HUES48 (cell line): Measurements from ENCODE around the gene LRRFIP1.
"Not testable (repeated sequence)": the region's sequence is repeated elsewhere in the genome, so short reads cannot be mapped to it uniquely, and the experiment has no call there.

Experiments
- H3K27ac ChIP-seq: one replicate; pipeline ENCODE4 v1.7.0; 2013; ENCODE audit warnings: low read depth, low read length, inconsistent platforms
- H3K27me3 ChIP-seq: 2 replicates; pipeline ENCODE4 v1.6.1; 2013; ENCODE audit warnings: mild to moderate bottlenecking, low read length; ENCODE audit not compliant: control insufficient read depth, insufficient read depth
- H3K36me3 ChIP-seq: 2 replicates; pipeline ENCODE4 v1.6.1; 2013; ENCODE audit warnings: low read length; ENCODE audit not compliant: control insufficient read depth, insufficient read depth
- H3K4me1 ChIP-seq: 2 replicates; pipeline ENCODE4 v1.6.1; 2013; ENCODE audit warnings: mild to moderate bottlenecking, low read length; ENCODE audit not compliant: control insufficient read depth, insufficient read depth
- H3K4me3 ChIP-seq: 2 replicates; pipeline ENCODE4 v1.5.1; 2013; ENCODE audit warnings: mild to moderate bottlenecking, low read depth, low read length
- H3K9ac ChIP-seq: 2 replicates; pipeline ENCODE4 v1.6.1; 2013; ENCODE audit warnings: mild to moderate bottlenecking, low read depth, low read length, moderate library complexity
- H3K9me3 ChIP-seq: 2 replicates; pipeline ENCODE4 v1.6.1; 2013; ENCODE audit warnings: low read length; ENCODE audit not compliant: control insufficient read depth, insufficient read depth

Gene LRRFIP1

DNA sequence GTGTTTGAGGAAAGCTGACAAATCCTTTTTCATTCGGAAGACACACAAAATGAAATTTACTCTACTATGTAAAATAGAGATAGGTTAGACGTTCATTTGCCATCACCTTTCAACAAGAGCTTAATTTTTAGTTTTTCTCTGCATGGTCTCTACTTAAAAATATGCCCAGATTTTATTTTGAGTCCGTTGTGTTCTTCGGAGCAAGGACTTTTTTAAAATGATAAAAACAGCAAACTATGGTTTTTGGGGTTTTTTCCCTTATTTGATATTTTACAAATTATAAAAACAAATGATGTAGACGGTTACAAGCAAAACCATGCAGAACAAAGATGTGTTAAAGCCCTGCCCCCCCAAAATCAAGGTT, 117.8 kb downstream of the LRRFIP1 start:
- peaks cover 17% of the 10 kb centered on the region for H3K4me1 ChIP-seq
- no peaks in the 10 kb centered on the region for H3K9me3 ChIP-seq
- H3K27me3 ChIP-seq: no peaks in the 10 kb centered on the region
- H3K36me3 ChIP-seq: peaks cover 20% of the 10 kb centered on the region
- no peak overlapping the region for H3K27ac ChIP-seq
- no peak overlapping the region for H3K4me3 ChIP-seq
- H3K9ac ChIP-seq: no peak overlapping the region

DNA sequence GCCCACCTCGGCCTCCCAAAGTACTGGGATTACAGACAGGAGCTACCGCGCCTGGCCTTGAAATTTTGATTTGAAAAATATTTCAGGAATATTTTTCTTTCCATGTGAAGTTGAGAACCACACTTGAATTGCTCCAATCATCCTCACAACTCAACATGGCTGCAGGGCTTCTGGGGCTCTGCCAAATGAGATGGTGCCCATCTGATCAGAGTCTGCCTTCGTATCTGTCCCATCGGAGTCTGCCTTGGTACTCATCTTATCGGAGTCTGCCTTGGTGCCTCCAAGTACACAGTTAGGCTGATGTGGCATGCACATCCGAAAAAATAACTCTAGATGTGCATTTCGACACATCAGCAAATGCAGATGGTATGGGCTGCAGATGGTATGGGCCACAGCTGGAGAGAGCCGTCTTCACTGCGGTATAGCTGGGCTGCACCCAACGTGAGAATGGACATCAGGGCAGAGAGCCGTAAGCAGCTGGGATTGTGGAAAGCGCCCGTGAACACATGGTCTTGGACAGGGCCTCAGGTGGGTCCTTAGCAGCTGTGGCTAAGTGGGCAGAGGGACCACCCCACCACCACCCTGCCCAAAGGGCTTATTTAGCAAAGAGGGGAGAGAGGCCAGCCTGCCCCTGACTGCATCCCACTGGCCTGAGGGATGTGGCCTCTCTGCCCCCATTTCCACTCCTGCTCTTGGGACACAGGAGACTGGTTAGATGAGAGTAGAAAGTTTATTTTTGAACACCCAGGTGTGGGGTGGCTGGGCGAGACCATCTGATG, 119.1 kb downstream of the LRRFIP1 start:
- peaks cover 30% of the 10 kb centered on the region for H3K36me3 ChIP-seq
- H3K27ac ChIP-seq: no peak overlapping the region
- H3K9ac ChIP-seq: no peak overlapping the region

DNA sequence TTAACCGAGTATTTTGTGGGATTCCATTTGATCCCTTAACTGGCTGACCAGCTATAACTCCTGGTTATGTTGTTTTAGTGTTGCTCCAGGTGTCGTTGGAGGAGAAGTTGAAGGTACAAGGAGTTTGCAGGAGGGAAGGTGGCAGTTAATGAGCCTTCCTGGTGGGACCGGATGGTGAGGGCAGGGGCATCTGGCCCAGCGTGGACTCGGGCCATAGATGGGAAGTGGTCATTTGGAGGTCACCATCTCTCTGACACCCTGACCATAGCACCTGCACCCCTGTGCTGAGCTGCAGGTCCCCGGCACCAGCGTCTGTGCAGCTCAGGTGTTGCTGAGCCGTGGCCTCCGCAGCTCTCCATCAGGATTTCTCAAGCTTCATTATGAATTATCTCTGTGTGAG, 119.8 kb downstream of the LRRFIP1 start:
- Histone ChIP-seq H3K4me3 (no peak overlapping the region), H3K9me3 (no peaks in the 10 kb centered on the region), H3K27ac (no peak overlapping the region), H3K36me3 (peaks cover 33% of the 10 kb centered on the region), H3K27me3 (no peaks in the 10 kb centered on the region), H3K9ac (no peak overlapping the region), H3K4me1 (peaks cover 17% of the 10 kb centered on the region)

More for the DNA sequence above, 119.1 kb downstream of the LRRFIP1 start:
- Histone ChIP-seq H3K9me3 (no peaks in the 10 kb centered on the region), H3K4me1 (peaks cover 17% of the 10 kb centered on the region), H3K4me3 (no peak overlapping the region), H3K27me3 (no peaks in the 10 kb centered on the region)

DNA sequence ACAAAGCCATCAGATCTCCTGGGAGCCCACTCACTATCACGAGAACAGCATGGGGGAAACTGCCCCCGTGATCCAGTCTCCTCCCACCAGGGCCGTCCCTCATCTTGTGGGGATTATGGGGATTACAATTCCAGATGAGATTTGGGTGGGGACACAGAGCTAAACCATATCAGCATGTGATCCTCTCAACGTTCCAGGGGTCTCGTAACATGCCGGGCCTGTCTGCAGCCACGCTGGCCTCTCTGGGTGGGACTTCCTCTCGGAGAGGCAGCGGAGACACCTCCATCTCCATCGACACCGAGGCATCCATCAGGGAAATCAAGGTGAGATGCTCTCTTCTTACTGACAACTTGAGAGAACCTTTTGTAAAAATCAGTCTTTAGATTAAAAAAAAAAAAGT, 121.6 kb downstream of the LRRFIP1 start:
- peaks cover 51% of the 10 kb centered on the region for H3K36me3 ChIP-seq
- H3K9me3 ChIP-seq: no peaks in the 10 kb centered on the region
- peaks cover 9% of the 10 kb centered on the region for H3K4me1 ChIP-seq
- no peak overlapping the region for H3K27ac ChIP-seq
- H3K4me3 ChIP-seq: no peak overlapping the region
- no peaks in the 10 kb centered on the region for H3K27me3 ChIP-seq
- H3K9ac ChIP-seq: no peak overlapping the region

DNA sequence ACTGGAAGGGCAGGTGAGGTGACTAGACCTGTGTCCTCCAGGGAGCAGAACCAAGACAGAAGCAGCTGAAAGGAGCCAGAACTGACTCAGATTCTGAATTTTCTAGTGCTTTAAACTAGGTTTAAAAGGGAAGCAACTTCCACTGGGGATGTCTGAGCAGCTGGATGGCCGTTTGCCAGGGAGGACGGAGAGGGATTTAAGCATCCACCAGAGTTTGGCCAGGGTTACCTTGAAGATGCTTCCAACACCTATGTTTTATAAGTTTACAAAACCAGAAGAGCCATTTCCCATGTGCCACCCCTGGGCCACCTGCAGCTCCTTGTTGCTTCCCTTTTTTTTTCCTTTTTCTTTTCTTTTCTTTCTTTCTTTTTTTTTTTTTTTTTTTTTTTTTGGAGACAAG, 122.6 kb downstream of the LRRFIP1 start:
- Histone ChIP-seq H3K27ac (no peak overlapping the region), H3K27me3 (no peaks in the 10 kb centered on the region), H3K9me3 (no peaks in the 10 kb centered on the region), H3K9ac (no peak overlapping the region), H3K36me3 (peaks cover 60% of the 10 kb centered on the region), H3K4me3 (no peak overlapping the region), H3K4me1 (no peaks in the 10 kb centered on the region)

DNA sequence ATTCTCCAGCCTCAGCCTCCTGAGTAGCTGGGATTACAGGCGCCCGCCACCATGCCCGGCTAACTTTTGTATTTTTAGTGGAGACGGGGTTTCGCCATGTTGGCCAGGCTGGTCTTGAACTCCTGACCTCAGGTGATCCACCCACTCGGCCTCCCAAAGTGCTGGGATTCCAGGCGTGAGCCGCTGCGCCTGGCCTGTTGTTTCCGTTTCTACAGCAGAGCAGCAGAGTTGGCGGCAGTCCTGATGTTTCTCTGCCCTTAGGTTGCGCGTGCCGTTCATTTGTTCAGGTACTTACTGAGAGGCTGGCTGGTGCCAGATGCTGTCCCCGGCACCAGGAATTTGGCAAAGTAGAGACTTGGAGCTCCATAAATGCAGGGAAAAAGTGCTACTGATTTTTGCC, 123.1 kb downstream of the LRRFIP1 start:
- not testable (repeated sequence) for H3K27ac ChIP-seq, H3K9me3 ChIP-seq, H3K4me1 ChIP-seq, H3K4me3 ChIP-seq, H3K27me3 ChIP-seq, H3K9ac ChIP-seq
- H3K36me3 ChIP-seq: peaks cover 64% of the 10 kb centered on the region

DNA sequence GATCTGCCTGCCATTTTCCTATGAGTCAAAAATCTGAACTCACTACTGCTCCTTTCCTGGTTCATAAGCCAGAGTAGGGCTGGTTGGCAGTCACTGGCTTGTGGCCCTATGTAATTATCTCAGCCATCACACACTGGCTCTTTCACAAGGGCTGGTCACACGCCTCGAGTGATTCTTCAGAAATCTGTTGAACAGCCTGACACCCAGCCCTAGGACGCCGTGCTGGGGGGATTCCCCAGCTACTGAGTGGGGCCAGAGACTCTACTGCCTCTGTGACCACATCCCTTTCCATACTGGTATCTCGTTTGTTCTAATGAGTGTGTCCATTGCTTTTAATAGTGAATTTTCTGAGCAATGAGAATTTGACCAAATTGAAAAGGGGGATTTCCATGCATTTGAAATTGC, 125.4 kb downstream of the LRRFIP1 start:
- H3K27ac ChIP-seq: no peak overlapping the region
- H3K4me3 ChIP-seq: no peak overlapping the region
- no peaks in the 10 kb centered on the region for H3K4me1 ChIP-seq
- no peaks in the 10 kb centered on the region for H3K9me3 ChIP-seq
- no peak overlapping the region for H3K9ac ChIP-seq
- no peaks in the 10 kb centered on the region for H3K27me3 ChIP-seq
- H3K36me3 ChIP-seq: peaks cover 78% of the 10 kb centered on the region

DNA sequence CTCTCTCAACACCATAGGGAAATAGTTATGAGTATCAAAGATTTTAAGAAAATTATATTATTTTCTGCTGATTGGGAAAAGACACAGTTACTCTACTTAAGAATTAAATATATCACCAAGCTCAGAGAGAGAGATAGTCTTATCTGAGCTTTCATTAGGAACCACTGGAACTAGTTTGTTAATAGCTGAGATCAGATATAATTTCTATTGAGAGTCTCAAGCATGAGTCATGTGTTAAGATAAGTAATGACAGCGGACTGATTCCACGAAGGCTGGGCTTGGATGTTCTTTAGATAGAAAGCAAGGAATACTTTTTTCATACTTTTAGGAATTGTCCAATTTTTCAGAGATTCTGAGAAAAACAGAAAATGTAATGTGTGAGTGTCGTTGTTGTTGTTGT, 126.8 kb downstream of the LRRFIP1 start:
- H3K9me3 ChIP-seq: no peaks in the 10 kb centered on the region
- no peak overlapping the region for H3K9ac ChIP-seq
- no peak overlapping the region for H3K27ac ChIP-seq
- no peak overlapping the region for H3K4me3 ChIP-seq
- H3K36me3 ChIP-seq: peaks cover 71% of the 10 kb centered on the region
- no peaks in the 10 kb centered on the region for H3K4me1 ChIP-seq
- H3K27me3 ChIP-seq: no peaks in the 10 kb centered on the region

DNA sequence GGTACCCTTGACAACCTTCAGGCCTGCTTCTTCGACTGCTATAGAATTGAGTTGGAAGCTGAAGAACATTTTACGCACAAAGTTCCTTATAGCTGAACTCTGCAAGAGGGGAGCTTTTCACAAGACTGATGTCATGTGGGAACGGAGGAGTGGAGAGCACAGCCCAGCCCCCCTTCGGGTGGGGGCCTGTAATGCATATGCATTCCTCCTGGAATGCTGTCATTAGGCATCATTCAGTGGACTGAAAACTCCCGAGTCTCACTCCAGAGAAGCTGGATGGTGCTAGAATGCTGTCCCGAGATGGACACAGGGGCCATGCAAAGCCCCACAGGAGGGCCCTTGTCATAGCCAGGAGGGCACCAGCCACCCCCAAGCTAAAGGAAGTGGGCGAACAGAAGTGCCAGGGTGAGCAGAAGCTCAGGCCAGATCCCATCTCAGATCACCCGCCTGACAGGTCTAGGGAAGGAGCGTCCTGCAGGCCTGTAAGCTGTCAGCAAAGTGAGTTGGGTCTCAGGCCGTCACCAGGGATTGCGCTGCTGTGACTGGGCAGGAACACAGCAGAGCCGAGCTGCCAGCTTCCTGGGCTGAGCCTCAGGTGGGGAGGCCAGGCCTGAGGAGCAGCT, 127.3 kb downstream of the LRRFIP1 start:
- Histone ChIP-seq H3K36me3 (peaks cover 66% of the 10 kb centered on the region), H3K9me3 (no peaks in the 10 kb centered on the region), H3K27ac (no peak overlapping the region), H3K27me3 (no peaks in the 10 kb centered on the region), H3K4me3 (no peak overlapping the region), H3K9ac (no peak overlapping the region), H3K4me1 (no peaks in the 10 kb centered on the region)

DNA sequence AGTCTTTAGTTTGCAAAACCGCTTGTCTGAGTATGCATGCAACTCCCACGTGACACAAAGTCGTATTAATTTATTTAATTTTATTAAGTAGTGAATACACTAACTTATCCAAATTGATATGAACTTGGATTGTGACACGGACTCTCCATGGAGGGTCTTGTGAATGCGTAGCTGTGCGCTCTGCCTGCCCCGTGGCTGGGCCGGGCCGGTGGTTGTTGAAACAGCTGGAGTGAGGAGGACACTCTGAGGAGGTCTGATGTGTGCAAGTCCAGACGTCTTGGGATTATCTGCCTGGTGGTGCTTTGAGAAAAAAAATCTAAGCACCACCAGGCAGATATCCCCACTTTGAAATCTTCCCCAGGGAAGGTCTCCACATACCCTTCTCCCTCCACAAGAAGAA, 130.2 kb downstream of the LRRFIP1 start:
- Histone ChIP-seq H3K36me3 (peaks cover 62% of the 10 kb centered on the region), H3K4me3 (no peak overlapping the region), H3K27me3 (no peaks in the 10 kb centered on the region), H3K4me1 (no peaks in the 10 kb centered on the region), H3K9me3 (no peaks in the 10 kb centered on the region), H3K9ac (no peak overlapping the region), H3K27ac (no peak overlapping the region)

DNA sequence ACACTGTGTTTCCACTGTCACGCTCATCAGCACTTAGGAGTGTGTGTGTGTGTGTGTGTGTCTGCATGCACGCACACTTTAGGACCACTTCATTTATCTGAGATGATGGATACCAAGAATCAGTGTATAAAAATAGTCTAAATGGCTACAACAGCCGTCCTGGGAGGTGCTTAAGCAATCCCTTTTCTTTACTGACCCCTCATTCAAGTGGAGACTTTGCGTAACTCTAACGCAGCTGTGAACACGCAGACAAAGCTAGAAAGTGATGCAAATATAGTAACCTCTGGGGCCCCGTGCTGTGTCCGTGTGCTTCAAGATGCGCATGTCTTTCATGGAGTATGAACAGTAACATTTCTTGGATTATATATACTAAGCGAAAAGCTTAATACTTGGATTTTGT, 130.8 kb downstream of the LRRFIP1 start:
- Histone ChIP-seq H3K27ac (no peak overlapping the region), H3K4me3 (no peak overlapping the region), H3K27me3 (no peaks in the 10 kb centered on the region), H3K9ac (no peak overlapping the region), H3K9me3 (no peaks in the 10 kb centered on the region), H3K4me1 (no peaks in the 10 kb centered on the region), H3K36me3 (peaks cover 59% of the 10 kb centered on the region)
